Measurements from ENCODE around the gene KANSL2. TPM values are rescaled to one million over a fixed set of nuclear protein-coding genes. Genes with fewer than 3 reads are reported as not detected.

Gene KANSL2
- total and polyA plus RNA-seq, 2 of the 13 experiments (the other 11 are each of a cell fraction or from before 2014, with no cell fraction given), result 24.1 to 41.3 TPM

- CTCF ChIA-PET (ENCODE audit: low intra/inter-chr PET ratio, low total read pairs), result no interaction called here
These were observed 54.5 kb downstream of the KANSL2 start for GRCh38 chr12:48627556-48627955.

More at GRCh38 chr12:48627556-48627955, 54.5 kb downstream of the KANSL2 start:
- H3K4me3 ChIP-seq (replicated peaks in 1 of 3; ENCODE audit: insufficient read depth in 1 of 3, low read depth in 2 of 3, low read length in 3 of 3), result no peak overlapping the region
- H4K20me1 ChIP-seq (ENCODE audit: insufficient read depth, low read length), result no peaks in the 10 kb centered on the region
- intact Hi-C loops (cut with micrococcal nuclease; ENCODE audit: unreplicated experiment), result no loop called here
- no peak overlapping the region for H3K9ac ChIP-seq (ENCODE audit: insufficient read depth, low read depth, low read length)
- no TSS peak for BruUV-seq (replicated peaks)
- H3K27ac ChIP-seq (ENCODE audit: extremely low read length, insufficient read depth, low read length), result no peak overlapping the region
- H3K27me3 ChIP-seq (ENCODE audit: control insufficient read depth in 1 of 2, insufficient read depth in 2 of 2, low read length in 2 of 2), result peaks cover 0 to 19% of the 10 kb centered on the region in 2 experiments; a peak in 2 of 5 replicates
- POLR2A ChIA-PET, result no interaction called here
- no peak for TF ChIP-seq ZFYVE20 (CRISPR knock-in tag; IDR thresholded peaks at IDR 0.05; ENCODE audit: borderline replicate concordance, low read depth)
- TF ChIP-seq SIX1 (CRISPR knock-in tag; IDR thresholded peaks at IDR 0.05; ENCODE audit: borderline replicate concordance), result no peak
- no peak for TF ChIP-seq ZNF629 (CRISPR knock-in tag; conservative IDR thresholded peaks at IDR 0.05)
- TF ChIP-seq, protein P1, sequence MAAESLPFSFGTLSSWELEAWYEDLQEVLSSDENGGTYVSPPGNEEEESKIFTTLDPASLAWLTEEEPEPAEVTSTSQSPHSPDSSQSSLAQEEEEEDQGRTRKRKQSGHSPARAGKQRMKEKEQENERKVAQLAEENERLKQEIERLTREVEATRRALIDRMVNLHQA (CRISPR knock-in tag; IDR thresholded peaks at IDR 0.05), result no peak
- no peak for TF ChIP-seq ZNF777 (CRISPR knock-in tag; IDR thresholded peaks at IDR 0.05)
- TF ChIP-seq HDAC6 (IDR thresholded peaks at IDR 0.05; ENCODE audit: low read depth, low read length), result no peak
- no peak for TF ChIP-seq ETV6 (CRISPR knock-in tag; conservative IDR thresholded peaks at IDR 0.05)
- TF ChIP-seq IRF2 (CRISPR knock-in tag; IDR thresholded peaks at IDR 0.05), result no peak
- TF ChIP-seq ZNF30 (CRISPR knock-in tag; IDR thresholded peaks at IDR 0.05), result no peak
- TF ChIP-seq, protein P2, sequence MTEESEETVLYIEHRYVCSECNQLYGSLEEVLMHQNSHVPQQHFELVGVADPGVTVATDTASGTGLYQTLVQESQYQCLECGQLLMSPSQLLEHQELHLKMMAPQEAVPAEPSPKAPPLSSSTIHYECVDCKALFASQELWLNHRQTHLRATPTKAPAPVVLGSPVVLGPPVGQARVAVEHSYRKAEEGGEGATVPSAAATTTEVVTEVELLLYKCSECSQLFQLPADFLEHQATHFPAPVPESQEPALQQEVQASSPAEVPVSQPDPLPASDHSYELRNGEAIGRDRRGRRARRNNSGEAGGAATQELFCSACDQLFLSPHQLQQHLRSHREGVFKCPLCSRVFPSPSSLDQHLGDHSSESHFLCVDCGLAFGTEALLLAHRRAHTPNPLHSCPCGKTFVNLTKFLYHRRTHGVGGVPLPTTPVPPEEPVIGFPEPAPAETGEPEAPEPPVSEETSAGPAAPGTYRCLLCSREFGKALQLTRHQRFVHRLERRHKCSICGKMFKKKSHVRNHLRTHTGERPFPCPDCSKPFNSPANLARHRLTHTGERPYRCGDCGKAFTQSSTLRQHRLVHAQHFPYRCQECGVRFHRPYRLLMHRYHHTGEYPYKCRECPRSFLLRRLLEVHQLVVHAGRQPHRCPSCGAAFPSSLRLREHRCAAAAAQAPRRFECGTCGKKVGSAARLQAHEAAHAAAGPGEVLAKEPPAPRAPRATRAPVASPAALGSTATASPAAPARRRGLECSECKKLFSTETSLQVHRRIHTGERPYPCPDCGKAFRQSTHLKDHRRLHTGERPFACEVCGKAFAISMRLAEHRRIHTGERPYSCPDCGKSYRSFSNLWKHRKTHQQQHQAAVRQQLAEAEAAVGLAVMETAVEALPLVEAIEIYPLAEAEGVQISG (CRISPR knock-in tag; IDR thresholded peaks at IDR 0.05), result no peak
- TF ChIP-seq REXO4 (CRISPR knock-in tag; IDR thresholded peaks at IDR 0.05; ENCODE audit: borderline replicate concordance), result no peak
- TF ChIP-seq NR2F1 (CRISPR knock-in tag; IDR thresholded peaks at IDR 0.05), result no peak
- no peak for TF ChIP-seq KDM3A (CRISPR knock-in tag; IDR thresholded peaks at IDR 0.05; ENCODE audit: low read depth)
- H3K9me3 ChIP-seq (ENCODE audit: low read length), result no peaks in the 10 kb centered on the region
- ATAC-seq (no peak), FAIRE-seq (no peak), DNase-seq (ENCODE audit: low spot score) (no peak)
- H2AFZ ChIP-seq (ENCODE audit: low read length), result no peak overlapping the region
- in situ Hi-C loops (cut with HindIII; ENCODE audit: extremely low pct_ligation_motif_present, low pct_unique_long_range_greater_than_20kb), result no loop called here
- no peaks in the 10 kb centered on the region for H3K36me3 ChIP-seq (replicated peaks in 1 of 2; ENCODE audit: control insufficient read depth in 1 of 2, insufficient read depth in 2 of 2, low read length in 2 of 2)
- H3K4me2 ChIP-seq (ENCODE audit: low read depth, low read length), result no peak overlapping the region
- WGBS (ENCODE audit: low lambda C conversion rate), result 3% methylated on average over 3 of the region's 4 CpGs
- no peaks in the 10 kb centered on the region for H3K4me1 ChIP-seq (ENCODE audit: insufficient read depth, low read length)
- H3K79me2 ChIP-seq (ENCODE audit: insufficient read depth, low read length), result no peaks in the 10 kb centered on the region
